Measurements from ENCODE around the gene NFATC1. TPM values are rescaled to one million over a fixed set of nuclear protein-coding genes. Genes with fewer than 3 reads are reported as not detected.
A peak's percentile ranks its signal among the peaks of the same experiment; 100 is the strongest.

The NFATC1 gene
- total RNA-seq, 5 donors from 2014 or later (not counting 1 experiment from before 2014, with no cell fraction given): 58.1 to 108 (median 66.0) TPM

DNA sequence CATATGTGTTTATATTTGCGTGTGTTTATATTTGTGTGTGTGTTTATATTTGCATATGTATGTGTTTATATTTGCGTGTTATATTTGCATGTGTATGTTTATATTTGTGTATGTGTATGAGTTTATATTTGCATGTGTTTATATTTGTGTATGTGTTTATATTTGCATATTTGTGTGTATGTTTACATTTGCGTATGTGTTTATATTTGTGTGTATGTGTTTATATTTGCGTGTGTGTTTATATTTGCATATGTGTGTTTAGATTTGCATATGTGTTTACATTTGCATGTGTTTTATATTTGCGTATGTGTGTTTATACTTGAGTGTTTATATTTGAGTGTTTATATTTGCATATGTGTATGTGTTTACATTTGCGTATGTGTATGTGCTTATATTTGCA, 168.2 kb downstream of the NFATC1 start:
- 98% methylated on average over 6 of the region's 6 CpGs for WGBS (ENCODE audit: insufficient coverage)
- ChIA-PET CTCF (no interaction called here), POLR2A (no interaction called here)
- Mint-ChIP-seq H3K9me3 (peaks cover 0 to 5% (median 0%) of the 10 kb centered on the region in 3 donors), H3K27me3 (no peaks in the 10 kb centered on the region), H3K36me3 (no peaks in the 10 kb centered on the region), H3K4me3 (no peak overlapping the region), H3K27ac (no peak overlapping the region), H3K4me1 (no peaks in the 10 kb centered on the region)
- H3K36me3 ChIP-seq (ENCODE audit: control insufficient read depth in 2 of 2, extremely low read depth in 1 of 2, insufficient read depth in 1 of 2, low read length in 1 of 2): no peaks in the 10 kb centered on the region
- no peak overlapping the region for H3K4me3 ChIP-seq (ENCODE audit: control insufficient read depth in 1 of 2, extremely low read depth in 1 of 2, low read length in 1 of 2)
- H3K27me3 ChIP-seq (replicated peaks in 1 of 2; ENCODE audit: control insufficient read depth in 2 of 2, extremely low read depth in 1 of 2, insufficient read depth in 2 of 2, low read length in 1 of 2): peaks cover 0 to 12% of the 10 kb centered on the region in 2 experiments
- H3K9me3 ChIP-seq: no peaks in the 10 kb centered on the region
- ATAC-seq (replicated peaks in 1 of 4): no peak
- DNase-seq: no peak
- H3K27ac ChIP-seq (ENCODE audit: low read length): no peak overlapping the region
- H3K4me1 ChIP-seq (ENCODE audit: control insufficient read depth in 1 of 2, extremely low read depth in 1 of 2, insufficient read depth in 2 of 2, low read length in 2 of 2): no peaks in the 10 kb centered on the region

DNA sequence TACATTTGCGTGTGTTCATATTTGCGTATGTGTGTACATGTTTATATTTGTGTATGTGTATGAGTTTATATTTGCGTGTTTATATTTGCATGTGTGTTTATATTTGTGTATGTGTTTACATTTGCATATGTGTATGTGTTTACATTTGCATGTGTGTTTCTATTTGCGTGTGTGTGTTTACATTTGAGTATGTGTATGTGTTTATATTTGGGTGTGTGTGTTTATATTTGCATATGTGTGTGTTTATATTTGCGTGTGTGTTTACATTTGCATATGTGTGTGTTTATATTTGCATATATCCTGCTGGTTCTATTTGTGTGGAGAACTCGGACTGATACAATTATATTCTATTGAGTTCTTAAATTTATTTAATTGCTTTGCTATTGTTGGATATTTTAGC, 168.7 kb downstream of the NFATC1 start:
- no peak overlapping the region for H3K27ac ChIP-seq (ENCODE audit: low read length)
- H3K4me1 Mint-ChIP-seq: no peaks in the 10 kb centered on the region
- POLR2A ChIA-PET: no interaction called here
- DNase-seq: no peak
- H3K4me1 ChIP-seq (ENCODE audit: control insufficient read depth in 1 of 2, extremely low read depth in 1 of 2, insufficient read depth in 2 of 2, low read length in 2 of 2): no peaks in the 10 kb centered on the region
- H3K36me3 Mint-ChIP-seq: no peaks in the 10 kb centered on the region
- H3K4me3 ChIP-seq (ENCODE audit: control insufficient read depth in 1 of 2, extremely low read depth in 1 of 2, low read length in 1 of 2): no peak overlapping the region
- CTCF ChIA-PET: no interaction called here
- H3K4me3 Mint-ChIP-seq: no peak overlapping the region
- no peak for ATAC-seq (replicated peaks in 1 of 4)
- no peak overlapping the region for H3K27ac Mint-ChIP-seq
- H3K36me3 ChIP-seq (ENCODE audit: control insufficient read depth in 2 of 2, extremely low read depth in 1 of 2, insufficient read depth in 1 of 2, low read length in 1 of 2): no peaks in the 10 kb centered on the region
- H3K27me3 ChIP-seq (replicated peaks in 1 of 2; ENCODE audit: control insufficient read depth in 2 of 2, extremely low read depth in 1 of 2, insufficient read depth in 2 of 2, low read length in 1 of 2): peaks cover 0 to 12% of the 10 kb centered on the region in 2 experiments
- 96% methylated on average over 4 of the region's 6 CpGs for WGBS (ENCODE audit: insufficient coverage)
- H3K9me3 ChIP-seq: no peaks in the 10 kb centered on the region
- H3K27me3 Mint-ChIP-seq: no peaks in the 10 kb centered on the region
- H3K9me3 Mint-ChIP-seq: peaks cover 0 to 5% (median 0%) of the 10 kb centered on the region in 3 donors

DNA sequence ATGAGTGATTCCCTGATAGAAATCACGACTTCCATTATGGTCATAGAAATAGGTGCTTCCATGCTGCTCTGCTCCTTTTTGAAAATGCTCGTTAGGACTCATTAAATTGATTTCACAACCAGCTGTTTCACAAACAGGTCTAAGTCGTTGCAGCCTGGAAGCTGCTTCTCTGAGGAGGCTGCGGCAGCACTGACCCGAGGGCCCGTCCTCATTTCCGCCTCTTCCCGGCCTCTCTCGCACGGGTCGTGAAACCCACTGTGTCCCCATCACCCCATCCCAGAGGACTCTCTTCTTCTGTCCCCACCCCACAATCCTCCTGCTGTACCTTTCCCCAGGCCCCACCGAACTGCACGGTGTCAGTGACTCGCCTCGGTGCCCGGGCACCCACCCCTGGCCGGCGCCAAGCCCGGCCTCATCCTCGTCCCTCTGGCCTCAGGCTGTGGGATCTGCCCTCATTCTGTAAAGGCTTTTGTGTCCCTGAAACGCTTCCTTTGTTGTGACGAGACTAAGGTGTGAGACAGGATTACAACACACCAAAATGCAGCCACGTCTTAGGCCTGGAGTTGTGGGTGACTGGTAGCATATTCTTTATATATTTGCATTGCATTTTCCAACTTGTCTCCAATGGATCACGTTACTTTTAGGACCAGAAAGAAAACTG, 171.2 kb downstream of the NFATC1 start:
- Mint-ChIP-seq H3K27me3 (no peaks in the 10 kb centered on the region), H3K36me3 (no peaks in the 10 kb centered on the region), H3K4me3 (no peak overlapping the region), H3K27ac (no peak overlapping the region), H3K4me1 (no peaks in the 10 kb centered on the region), H3K9me3 (peaks cover 0 to 5% (median 0%) of the 10 kb centered on the region in 3 donors)
- H3K4me1 ChIP-seq (ENCODE audit: control insufficient read depth in 1 of 2, extremely low read depth in 1 of 2, insufficient read depth in 2 of 2, low read length in 2 of 2): no peaks in the 10 kb centered on the region
- DNase-seq (no peak), ATAC-seq (replicated peaks in 1 of 4) (no peak)
- H3K36me3 ChIP-seq (ENCODE audit: control insufficient read depth in 2 of 2, extremely low read depth in 1 of 2, insufficient read depth in 1 of 2, low read length in 1 of 2): no peaks in the 10 kb centered on the region
- no peak overlapping the region for H3K27ac ChIP-seq (ENCODE audit: low read length)
- H3K27me3 ChIP-seq (replicated peaks in 1 of 2; ENCODE audit: control insufficient read depth in 2 of 2, extremely low read depth in 1 of 2, insufficient read depth in 2 of 2, low read length in 1 of 2): peaks cover 0 to 16% of the 10 kb centered on the region in 2 experiments
- no peaks in the 10 kb centered on the region for H3K9me3 ChIP-seq
- no peak overlapping the region for H3K4me3 ChIP-seq (ENCODE audit: control insufficient read depth in 1 of 2, extremely low read depth in 1 of 2, low read length in 1 of 2)
- POLR2A ChIA-PET: no interaction called here
- 89% methylated on average over 16 of the region's 24 CpGs for WGBS (ENCODE audit: insufficient coverage)
- CTCF ChIA-PET: no interaction called here

DNA sequence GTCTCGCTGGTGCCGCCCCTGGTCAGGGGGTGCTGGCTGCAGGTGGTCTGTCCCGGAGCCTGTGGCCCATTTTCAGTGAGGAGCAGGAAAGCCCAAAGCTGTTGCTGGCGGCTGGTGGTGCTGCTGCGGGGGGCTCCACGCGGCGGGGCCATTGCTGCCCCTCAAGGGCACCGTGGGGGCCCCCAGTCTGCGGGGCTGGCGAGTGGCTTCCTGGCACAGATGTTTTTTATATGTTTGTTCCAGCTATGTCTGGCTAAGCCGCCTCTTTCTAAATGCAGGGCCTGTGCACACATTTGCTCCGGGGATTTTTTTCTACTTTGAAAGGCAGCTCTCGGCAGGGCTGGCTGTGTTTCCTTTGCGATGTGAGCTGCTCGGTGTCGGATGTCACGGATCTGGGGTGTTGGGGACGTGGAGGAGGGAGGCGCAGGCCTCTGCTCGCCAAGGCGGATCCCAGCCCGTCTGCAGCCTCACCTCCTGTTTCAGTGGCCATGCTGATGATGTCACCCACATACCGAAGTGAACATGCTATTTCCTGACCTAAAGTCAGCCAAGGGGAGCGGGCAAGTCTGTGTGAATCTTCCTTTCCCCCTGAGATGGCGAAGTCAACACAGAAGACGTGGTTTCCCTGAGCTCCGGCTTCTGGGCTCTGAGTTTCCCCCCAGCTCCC, 171.9 kb downstream of the NFATC1 start:
- Histone ChIP-seq H3K27me3 (replicated peaks in 1 of 2; ENCODE audit: control insufficient read depth in 2 of 2, extremely low read depth in 1 of 2, insufficient read depth in 2 of 2, low read length in 1 of 2) (peaks cover 0 to 19% of the 10 kb centered on the region in 2 experiments), H3K36me3 (ENCODE audit: control insufficient read depth in 2 of 2, extremely low read depth in 1 of 2, insufficient read depth in 1 of 2, low read length in 1 of 2) (no peaks in the 10 kb centered on the region), H3K27ac (ENCODE audit: low read length) (no peak overlapping the region), H3K4me3 (ENCODE audit: control insufficient read depth in 1 of 2, extremely low read depth in 1 of 2, low read length in 1 of 2) (no peak overlapping the region), H3K4me1 (ENCODE audit: control insufficient read depth in 1 of 2, extremely low read depth in 1 of 2, insufficient read depth in 2 of 2, low read length in 2 of 2) (no peaks in the 10 kb centered on the region), H3K9me3 (no peaks in the 10 kb centered on the region)
- Mint-ChIP-seq H3K4me3 (no peak overlapping the region), H3K27ac (no peak overlapping the region), H3K9me3 (peaks cover 5 to 9% (median 6%) of the 10 kb centered on the region in 3 donors), H3K4me1 (no peaks in the 10 kb centered on the region), H3K36me3 (no peaks in the 10 kb centered on the region), H3K27me3 (no peaks in the 10 kb centered on the region)
- 82% methylated on average over 26 of the region's 28 CpGs for WGBS (ENCODE audit: insufficient coverage)
- DNase-seq (no peak), ATAC-seq (replicated peaks in 1 of 4) (no peak)
- CTCF ChIA-PET: no interaction called here
- POLR2A ChIA-PET: no interaction called here

DNA sequence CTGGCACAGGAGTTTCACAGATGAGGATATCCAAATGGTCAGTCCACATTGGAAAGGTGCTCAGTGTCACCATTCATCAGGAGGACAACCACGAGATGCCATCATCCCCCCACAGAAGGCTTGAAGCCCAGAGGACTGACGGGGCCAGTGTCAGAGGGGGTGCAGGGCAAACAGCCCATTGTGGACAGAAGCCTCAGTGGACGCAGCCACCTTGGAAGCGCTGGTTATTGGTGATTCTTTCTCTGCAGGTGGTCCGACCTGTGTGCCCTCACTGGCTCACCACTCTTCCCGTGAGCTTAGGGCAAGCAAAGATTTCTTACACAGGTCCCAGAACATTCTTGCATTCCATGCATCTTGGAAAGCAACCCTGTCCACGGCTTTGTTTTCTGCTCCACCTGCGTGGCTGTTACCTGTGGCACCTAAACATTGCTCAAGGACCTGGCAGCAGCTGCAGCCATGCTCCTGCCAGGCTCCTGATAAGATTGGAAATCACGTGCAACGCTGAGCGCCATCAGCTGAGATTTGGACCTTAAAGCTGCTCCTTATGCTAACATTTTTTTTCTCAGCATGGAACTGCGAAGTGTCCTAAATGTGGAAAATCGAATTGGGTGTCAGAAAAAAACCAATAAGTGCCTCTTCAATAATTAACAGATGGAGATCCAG, 172.9 kb downstream of the NFATC1 start:
- Histone ChIP-seq H3K4me3 (ENCODE audit: control insufficient read depth in 1 of 2, extremely low read depth in 1 of 2, low read length in 1 of 2) (no peak overlapping the region), H3K4me1 (ENCODE audit: control insufficient read depth in 1 of 2, extremely low read depth in 1 of 2, insufficient read depth in 2 of 2, low read length in 2 of 2) (no peaks in the 10 kb centered on the region), H3K9me3 (no peaks in the 10 kb centered on the region), H3K36me3 (ENCODE audit: control insufficient read depth in 2 of 2, extremely low read depth in 1 of 2, insufficient read depth in 1 of 2, low read length in 1 of 2) (no peaks in the 10 kb centered on the region), H3K27ac (ENCODE audit: low read length) (no peak overlapping the region), H3K27me3 (replicated peaks in 1 of 2; ENCODE audit: control insufficient read depth in 2 of 2, extremely low read depth in 1 of 2, insufficient read depth in 2 of 2, low read length in 1 of 2) (peaks cover 0 to 19% of the 10 kb centered on the region in 2 experiments)
- no peaks in the 10 kb centered on the region for H3K27me3 Mint-ChIP-seq
- ATAC-seq (replicated peaks in 1 of 4) (no peak), DNase-seq (no peak)
- POLR2A ChIA-PET: no interaction called here
- no peaks in the 10 kb centered on the region for H3K36me3 Mint-ChIP-seq
- CTCF ChIA-PET: no interaction called here
- peaks cover 9 to 17% (median 12%) of the 10 kb centered on the region in 3 donors for H3K9me3 Mint-ChIP-seq
- no peak overlapping the region for H3K4me3 Mint-ChIP-seq
- WGBS (ENCODE audit: insufficient coverage): 90% methylated on average over 11 of the region's 13 CpGs
- no peak overlapping the region for H3K27ac Mint-ChIP-seq
- H3K4me1 Mint-ChIP-seq: no peaks in the 10 kb centered on the region

DNA sequence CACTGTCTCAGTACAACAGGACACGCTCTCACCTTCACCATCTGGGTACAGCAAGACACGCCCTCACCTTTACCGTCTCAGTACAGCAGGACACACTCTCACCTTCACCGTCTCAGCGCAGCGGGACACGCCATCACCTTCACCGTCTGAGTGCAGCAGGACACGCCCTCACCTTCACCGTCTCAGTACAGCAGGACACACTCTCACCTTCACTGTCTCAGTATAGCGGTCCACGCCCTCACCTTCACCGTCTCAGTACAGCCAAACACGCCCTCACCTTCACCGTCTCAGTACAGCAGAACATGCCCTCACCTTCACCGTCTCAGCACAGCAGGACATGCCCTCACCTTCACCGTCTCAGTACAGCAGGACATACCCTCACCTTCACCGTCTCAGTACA, 174.0 kb downstream of the NFATC1 start:
- Histone ChIP-seq H3K9me3 (no peaks in the 10 kb centered on the region), H3K36me3 (ENCODE audit: control insufficient read depth in 2 of 2, extremely low read depth in 1 of 2, insufficient read depth in 1 of 2, low read length in 1 of 2) (no peaks in the 10 kb centered on the region), H3K27ac (ENCODE audit: low read length) (no peak overlapping the region), H3K4me3 (ENCODE audit: control insufficient read depth in 1 of 2, extremely low read depth in 1 of 2, low read length in 1 of 2) (no peak overlapping the region), H3K4me1 (ENCODE audit: control insufficient read depth in 1 of 2, extremely low read depth in 1 of 2, insufficient read depth in 2 of 2, low read length in 2 of 2) (peaks cover 2 to 3% of the 10 kb centered on the region in 2 experiments), H3K27me3 (replicated peaks in 1 of 2; ENCODE audit: control insufficient read depth in 2 of 2, extremely low read depth in 1 of 2, insufficient read depth in 2 of 2, low read length in 1 of 2) (peaks cover 0 to 19% of the 10 kb centered on the region in 2 experiments)
- WGBS (ENCODE audit: insufficient coverage): 91% methylated on average over 17 of the region's 18 CpGs
- Mint-ChIP-seq H3K27me3 (no peaks in the 10 kb centered on the region), H3K27ac (no peak overlapping the region), H3K9me3 (peaks cover 3 to 19% (median 12%) of the 10 kb centered on the region in 3 donors), H3K36me3 (no peaks in the 10 kb centered on the region), H3K4me1 (peaks cover 0 to under 1% (median 0%) of the 10 kb centered on the region in 3 donors), H3K4me3 (no peak overlapping the region)
- POLR2A ChIA-PET: no interaction called here
- CTCF ChIA-PET: no interaction called here
- ATAC-seq (replicated peaks in 1 of 4) (no peak), DNase-seq (peak in 1 of 35 experiments; percentile 16)
